Urinary bladder (tissue), 4 donors: ENCODE data around the gene TPTE. TPM values are rescaled to one million over a fixed set of nuclear protein-coding genes. Genes with fewer than 3 reads are reported as not detected.
"Not testable (repeated sequence)": the region's sequence is repeated elsewhere in the genome, so short reads cannot be mapped to it uniquely, and the experiment has no call there.

Experiments
- DNase-seq: peaks from one replicate; pipeline ENCODE4 v3.0.0-alpha.2; 2015; ENCODE audit errors: extremely low spot score
- H3K27ac ChIP-seq: one replicate; pipeline ENCODE4 v1.5.1; 2013; ENCODE audit warnings: low read depth, mild to moderate bottlenecking, moderate library complexity
- H3K36me3 ChIP-seq: one replicate; pipeline ENCODE4 v1.6.1; 2013; ENCODE audit warnings: mild to moderate bottlenecking, moderate library complexity; ENCODE audit not compliant: insufficient read depth
- H3K4me1 ChIP-seq: one replicate; pipeline ENCODE4 v1.6.1; 2013; ENCODE audit warnings: mild to moderate bottlenecking, moderate library complexity; ENCODE audit not compliant: insufficient read depth
- H3K4me3 ChIP-seq: one replicate; pipeline ENCODE4 v1.5.1; 2013; ENCODE audit warnings: low read depth, low read length
- WGBS: extraction: QIAGEN DNeasy Blood & Tissue Kit; methylation state at CpG from one replicate; pipeline ENCODE4 v1.1.7; 2013; 5-methylcytosine and 5-hydroxymethylcytosine counted together
- polyA plus RNA-seq: library from polyadenylated mRNA; stranded (reverse); fragments of 200-250 nt; gene quantifications from one replicate; pipeline ENCODE4 v1.2.3, GENCODE V29; 2013
- small RNA-seq: library from RNA; depleted of rRNA; stranded (forward); fragments of <200 nt; gene quantifications from one replicate; pipeline ENCODE3, GENCODE V24; 2014
- total RNA-seq: library from RNA; depleted of rRNA; stranded (reverse); fragments of >200 nt; gene quantifications from one replicate; pipeline ENCODE4 v1.2.3, GENCODE V29; 2014
- donor health status: healthy with polysubstance abuse.
- donor health status: healthy.

The TPTE gene
- total and polyA plus RNA-seq, 2 donors: not detected

DNA sequence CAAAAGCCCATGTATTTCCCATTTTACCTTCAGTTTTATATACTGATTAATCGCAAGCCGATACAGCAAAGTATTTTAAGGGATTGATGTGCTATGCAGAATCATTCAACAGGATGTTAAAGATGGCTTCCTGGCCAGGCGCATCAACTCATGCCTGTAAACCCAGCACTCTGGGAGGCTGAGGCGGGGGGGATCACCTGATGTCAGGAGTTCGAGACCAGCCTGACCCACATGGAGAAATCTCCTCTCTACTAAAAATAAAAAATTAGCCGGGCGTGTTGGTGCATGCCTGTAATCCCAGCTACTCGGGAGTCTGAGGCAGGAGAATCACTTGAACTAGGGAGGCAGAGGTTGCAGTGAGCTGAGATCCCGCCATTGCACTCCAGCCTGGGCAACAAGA lies 116.8 kb downstream of the TPTE start:
- not testable (repeated sequence) for H3K4me3 ChIP-seq, H3K36me3 ChIP-seq, H3K27ac ChIP-seq, H3K4me1 ChIP-seq, DNase-seq
- 56% methylated on average over 9 of the region's 9 CpGs for WGBS

DNA sequence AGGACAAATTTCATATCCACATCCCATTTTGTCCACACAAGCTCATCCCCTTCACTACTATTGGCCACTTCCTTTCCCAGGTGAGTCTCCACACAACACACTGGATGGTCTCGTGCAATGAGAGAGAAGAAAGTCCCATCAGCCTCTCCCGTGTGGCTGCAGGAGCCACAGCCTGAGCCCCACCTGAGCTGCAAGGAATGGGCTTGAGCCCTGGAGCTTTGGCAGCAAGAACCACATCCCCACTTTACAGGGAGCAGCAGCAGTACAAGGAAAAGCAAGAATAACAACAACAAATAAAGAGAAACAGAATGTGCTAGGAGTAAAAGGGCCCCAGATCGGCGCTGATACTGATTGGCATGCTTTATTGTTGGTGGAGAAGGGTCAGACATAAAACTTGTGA lies 117.7 kb downstream of the TPTE start:
- Histone ChIP-seq H3K4me3 (no peak overlapping the region), H3K4me1 (no peaks in the 10 kb centered on the region), H3K36me3 (no peaks in the 10 kb centered on the region), H3K27ac (no peak overlapping the region)
- no peak for DNase-seq
- WGBS: 62% methylated on average over 4 of the region's 4 CpGs

DNA sequence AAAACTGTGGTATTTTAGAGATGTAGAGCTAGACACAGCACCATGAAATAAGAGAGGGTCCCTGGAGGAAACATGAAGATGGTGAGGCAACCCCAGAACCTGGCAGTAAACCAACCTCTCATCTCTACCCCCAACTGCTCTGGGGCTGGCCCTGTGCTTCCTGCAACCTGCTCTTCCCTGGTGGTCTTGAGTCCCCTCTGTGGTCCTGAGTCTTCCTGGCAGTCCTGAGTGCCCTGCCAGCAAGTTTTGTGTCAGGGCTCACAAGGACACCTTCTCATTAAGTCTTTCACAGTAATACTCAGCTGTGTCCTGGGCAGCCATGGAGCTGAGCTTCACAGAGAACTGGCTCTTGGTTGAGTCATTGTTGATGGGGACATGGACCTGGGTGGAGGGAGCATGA lies 118.4 kb downstream of the TPTE start:
- not testable (repeated sequence) for DNase-seq, H3K36me3 ChIP-seq, H3K27ac ChIP-seq, H3K4me3 ChIP-seq, H3K4me1 ChIP-seq

DNA sequence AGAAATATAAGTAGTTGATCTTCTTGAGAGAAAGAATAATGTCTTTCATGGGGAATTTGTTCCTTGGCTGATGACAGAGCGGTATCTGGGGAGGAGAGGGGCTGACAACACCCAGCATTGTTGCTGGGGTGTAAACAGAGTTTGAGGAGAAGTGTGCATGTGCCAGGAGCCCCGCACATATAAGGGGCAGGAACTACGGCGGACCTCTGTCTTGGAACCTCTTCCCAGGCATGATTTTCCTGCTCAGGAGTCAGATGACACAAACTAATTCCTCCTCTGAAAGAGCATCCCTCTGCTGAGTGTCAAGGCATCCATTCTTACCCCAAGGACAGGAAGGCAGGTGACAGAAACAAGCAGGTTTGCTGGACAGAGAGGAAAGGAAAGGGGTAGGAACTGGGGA lies 119.1 kb downstream of the TPTE start:
- H3K4me1 ChIP-seq: no peaks in the 10 kb centered on the region
- H3K27ac ChIP-seq: no peak overlapping the region
- 43% methylated on average over 4 of the region's 4 CpGs for WGBS
- H3K36me3 ChIP-seq: no peaks in the 10 kb centered on the region
- DNase-seq: no peak
- no peak overlapping the region for H3K4me3 ChIP-seq

DNA sequence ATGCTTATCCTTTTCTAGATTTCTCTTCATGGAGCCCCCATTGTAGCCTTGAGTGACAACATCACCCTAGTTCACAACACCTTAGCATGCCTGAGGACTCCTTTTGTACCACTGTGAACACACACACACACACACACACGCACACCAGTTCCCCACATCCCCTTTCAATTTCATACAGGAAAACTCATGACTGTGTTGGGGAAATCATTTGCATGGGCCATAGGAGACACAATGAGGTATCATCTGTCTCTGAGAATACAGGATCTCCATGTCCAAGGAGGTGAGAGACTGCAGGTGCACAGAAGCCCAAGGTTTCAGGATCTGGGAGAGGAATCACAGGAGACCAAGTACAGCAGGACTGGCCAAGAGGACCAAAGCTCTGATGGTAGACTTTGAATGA lies 119.7 kb downstream of the TPTE start:
- H3K4me3 ChIP-seq: no peak overlapping the region
- 70% methylated on average over 1 of the region's 1 CpG for WGBS
- DNase-seq: no peak
- H3K4me1 ChIP-seq: no peaks in the 10 kb centered on the region
- no peak overlapping the region for H3K27ac ChIP-seq
- no peaks in the 10 kb centered on the region for H3K36me3 ChIP-seq

DNA sequence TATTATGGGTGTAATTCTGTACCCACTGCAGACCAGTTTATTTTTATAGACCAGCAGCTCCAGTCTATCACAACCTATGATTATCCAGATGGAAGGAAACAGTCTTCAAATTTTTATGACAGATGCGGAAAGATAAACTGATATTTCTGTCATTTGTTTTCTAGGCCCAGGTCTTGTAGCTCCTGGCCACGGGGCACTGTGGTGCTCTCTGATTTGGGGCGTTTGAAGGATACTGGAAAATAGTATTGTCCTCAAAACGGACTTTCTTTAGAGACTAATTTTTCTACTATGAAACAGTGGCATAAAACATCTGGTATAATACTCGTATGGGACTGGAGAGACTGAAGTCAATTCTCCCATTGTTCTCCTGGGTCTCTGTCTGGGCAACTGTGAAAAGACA lies 124.3 kb downstream of the TPTE start:
- not testable (repeated sequence) for H3K4me3 ChIP-seq, H3K36me3 ChIP-seq, DNase-seq, H3K27ac ChIP-seq, H3K4me1 ChIP-seq
- 35% methylated on average over 4 of the region's 5 CpGs for WGBS

DNA sequence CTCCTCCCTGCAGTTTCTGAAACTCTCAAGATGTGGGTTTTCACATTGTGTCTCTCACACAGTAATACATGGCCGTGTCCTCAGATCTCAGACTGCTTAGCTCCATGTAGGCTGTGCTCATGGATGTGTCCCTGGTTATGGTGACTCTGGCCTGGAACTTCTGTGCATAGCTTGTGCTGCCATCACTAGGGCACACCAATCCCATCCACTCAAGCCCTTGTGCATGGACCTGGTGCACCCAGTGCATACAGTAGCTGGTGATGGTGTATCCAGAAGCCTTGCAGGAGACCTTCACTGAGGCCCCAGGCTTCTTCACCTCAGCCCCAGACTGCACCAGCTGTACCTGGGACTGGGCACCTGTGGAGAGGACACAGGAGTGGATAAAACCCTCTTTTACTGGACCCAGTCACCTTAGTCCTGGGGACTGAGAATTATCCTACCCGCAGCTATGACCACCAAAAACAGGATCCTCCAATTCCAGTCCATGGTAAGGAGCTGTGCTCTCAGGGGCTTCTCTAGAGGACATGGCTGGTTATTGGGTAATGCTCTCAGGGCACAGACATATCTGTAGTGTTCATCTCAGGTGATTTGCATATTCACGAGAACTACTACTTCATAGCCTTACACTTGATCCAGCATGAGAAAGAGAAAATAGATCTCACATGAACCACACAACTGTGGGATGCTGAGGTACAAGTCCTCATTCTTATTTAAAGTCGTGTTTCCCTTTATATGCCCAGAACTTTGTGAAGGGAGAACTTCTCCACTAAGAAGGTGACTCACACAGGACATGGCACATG lies 128.2 kb downstream of the TPTE start:
- H3K4me1 ChIP-seq, H3K4me3 ChIP-seq, H3K27ac ChIP-seq, H3K36me3 ChIP-seq, DNase-seq: not testable (repeated sequence)
- WGBS: 54% methylated on average over 4 of the region's 4 CpGs

DNA sequence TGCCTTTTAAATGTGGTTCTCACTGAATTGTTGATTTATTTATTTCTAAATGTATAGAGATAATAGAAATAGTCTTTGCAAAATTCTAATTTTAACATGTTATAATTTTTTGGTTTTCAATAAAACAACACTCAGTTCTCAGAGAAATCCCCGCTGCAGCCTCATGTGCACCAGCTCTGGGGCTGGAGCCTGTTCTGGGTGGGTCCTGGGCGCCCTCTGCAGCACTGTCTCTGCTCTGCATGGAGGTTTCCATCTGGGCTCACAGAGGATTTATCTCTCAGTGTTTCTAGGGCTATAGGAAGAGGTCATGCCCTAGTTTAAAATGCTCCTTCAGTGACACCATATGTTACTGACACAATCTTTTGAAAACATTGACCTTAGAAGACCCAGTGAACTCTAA lies 128.9 kb downstream of the TPTE start:
- H3K27ac ChIP-seq, H3K4me1 ChIP-seq, DNase-seq, H3K4me3 ChIP-seq, H3K36me3 ChIP-seq: not testable (repeated sequence)
- 24% methylated on average over 2 of the region's 2 CpGs for WGBS

Small RNAs within 50 kb of the gene (small RNA-seq; reads per million reads assigned to genes)
- gene CYCSP41: not detected
